LNCaP clone FGC (cell line): ENCODE data around the gene KRTAP9-2.
"Not testable (repeated sequence)": the region's sequence is repeated elsewhere in the genome, so short reads cannot be mapped to it uniquely, and the experiment has no call there.

Experiments
- DNase-seq: peaks from one replicate; pipeline ENCODE4 v3.0.0-alpha.2; 2011; ENCODE audit warnings: low read depth
- H3K4me3 ChIP-seq: 2 replicates; pipeline ENCODE4 v1.5.1; 2011; ENCODE audit warnings: mild to moderate bottlenecking, low read depth, low read length, control low read depth
- TF ChIP-seq, protein P1 (sequence below): IDR thresholded peaks from 2 replicates; pipeline ENCODE4 v1.5.1; 2012; ENCODE audit warnings: mild to moderate bottlenecking; ENCODE audit not compliant: control insufficient read depth, insufficient read depth; ENCODE audit errors: extremely low read depth

KRTAP9-2 gene

DNA sequence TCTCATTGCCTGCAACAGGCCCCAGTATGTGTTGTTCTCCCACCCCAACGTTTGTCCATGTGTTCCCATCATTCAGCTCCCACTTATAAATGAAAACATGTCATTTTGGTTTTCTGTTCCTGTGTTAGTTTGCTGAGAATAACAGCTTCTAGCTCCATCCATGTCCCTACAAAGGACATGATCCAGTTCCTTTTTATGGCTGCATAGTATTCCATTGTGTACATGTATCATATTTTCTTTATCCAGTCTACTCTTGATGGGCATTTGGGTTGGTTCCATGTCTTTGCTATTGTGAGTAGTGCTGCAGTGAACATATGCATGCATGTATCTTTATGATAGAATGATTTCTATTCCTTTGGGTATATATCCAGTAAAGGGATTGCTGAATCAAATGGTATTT lies 10.8 kb upstream of the KRTAP9-2 start:
- DNase-seq = no peak
- TF ChIP-seq, protein P1, sequence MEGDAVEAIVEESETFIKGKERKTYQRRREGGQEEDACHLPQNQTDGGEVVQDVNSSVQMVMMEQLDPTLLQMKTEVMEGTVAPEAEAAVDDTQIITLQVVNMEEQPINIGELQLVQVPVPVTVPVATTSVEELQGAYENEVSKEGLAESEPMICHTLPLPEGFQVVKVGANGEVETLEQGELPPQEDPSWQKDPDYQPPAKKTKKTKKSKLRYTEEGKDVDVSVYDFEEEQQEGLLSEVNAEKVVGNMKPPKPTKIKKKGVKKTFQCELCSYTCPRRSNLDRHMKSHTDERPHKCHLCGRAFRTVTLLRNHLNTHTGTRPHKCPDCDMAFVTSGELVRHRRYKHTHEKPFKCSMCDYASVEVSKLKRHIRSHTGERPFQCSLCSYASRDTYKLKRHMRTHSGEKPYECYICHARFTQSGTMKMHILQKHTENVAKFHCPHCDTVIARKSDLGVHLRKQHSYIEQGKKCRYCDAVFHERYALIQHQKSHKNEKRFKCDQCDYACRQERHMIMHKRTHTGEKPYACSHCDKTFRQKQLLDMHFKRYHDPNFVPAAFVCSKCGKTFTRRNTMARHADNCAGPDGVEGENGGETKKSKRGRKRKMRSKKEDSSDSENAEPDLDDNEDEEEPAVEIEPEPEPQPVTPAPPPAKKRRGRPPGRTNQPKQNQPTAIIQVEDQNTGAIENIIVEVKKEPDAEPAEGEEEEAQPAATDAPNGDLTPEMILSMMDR = no peak
- H3K4me3 ChIP-seq = no peak overlapping the region

DNA sequence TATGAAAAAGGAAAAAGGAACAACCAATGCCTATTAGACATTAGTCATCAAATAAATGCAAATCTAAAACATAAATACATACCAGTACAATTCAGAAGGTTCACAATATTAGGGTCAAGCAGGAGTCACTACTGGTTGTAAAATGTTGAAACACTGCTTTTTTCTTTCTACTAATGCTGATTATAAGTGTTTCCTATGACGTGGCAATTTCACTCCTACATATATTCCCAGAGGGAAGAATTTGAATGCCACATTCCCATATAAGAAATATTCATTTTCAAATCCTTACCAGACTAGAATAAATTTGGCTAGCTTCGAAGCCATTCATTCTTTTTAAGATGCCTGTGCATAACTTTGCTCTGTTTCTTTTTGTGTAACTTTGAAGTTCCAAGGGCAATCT lies 2.6 kb upstream of the KRTAP9-2 start:
- TF ChIP-seq, protein P1 = no peak
- no peak overlapping the region for H3K4me3 ChIP-seq
- DNase-seq = no peak

DNA sequence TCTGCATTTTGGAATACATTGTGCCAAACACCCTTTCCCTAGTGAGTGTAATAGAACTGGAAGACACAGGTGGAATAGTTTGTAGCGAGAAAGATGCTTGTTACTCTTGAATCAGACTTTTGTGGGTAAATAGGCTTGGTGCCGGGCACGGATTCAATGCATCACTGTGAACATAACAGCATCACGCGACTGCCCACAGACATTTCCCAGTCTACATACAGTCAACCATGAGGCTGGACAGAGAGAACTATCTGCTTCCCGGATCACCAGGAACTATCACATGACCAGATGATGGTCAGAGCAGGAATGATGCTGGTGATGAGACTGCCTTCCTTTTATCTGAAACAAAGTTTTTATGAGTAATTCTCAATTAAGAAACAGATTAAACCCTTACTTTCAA lies 397 bp upstream of the KRTAP9-2 start:
- no peak for DNase-seq
- TF ChIP-seq, protein P1 = no peak
- H3K4me3 ChIP-seq = no peak overlapping the region

DNA sequence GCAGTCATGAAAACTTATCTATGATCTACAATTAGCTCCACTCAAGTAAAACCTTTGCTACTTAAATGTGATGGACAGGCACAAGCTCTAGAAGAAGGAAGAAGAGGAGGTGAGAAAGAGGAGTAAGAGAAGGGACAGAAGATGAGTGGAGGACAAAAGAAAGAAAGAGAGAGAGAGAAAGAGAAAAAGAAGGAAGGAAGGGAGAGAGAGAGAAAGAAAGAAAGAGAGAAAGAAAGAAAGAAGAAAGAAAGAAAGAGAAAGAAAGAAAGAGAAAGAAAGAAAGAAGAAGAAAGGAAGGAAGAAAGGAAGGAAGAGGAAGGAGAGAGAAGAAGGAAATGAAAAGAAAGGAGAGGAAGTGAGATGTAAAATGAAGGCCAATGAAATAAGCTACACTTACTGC lies 3.6 kb downstream of the KRTAP9-2 start:
- DNase-seq = no peak
- H3K4me3 ChIP-seq = no peak overlapping the region
- TF ChIP-seq, protein P1 = no peak

DNA sequence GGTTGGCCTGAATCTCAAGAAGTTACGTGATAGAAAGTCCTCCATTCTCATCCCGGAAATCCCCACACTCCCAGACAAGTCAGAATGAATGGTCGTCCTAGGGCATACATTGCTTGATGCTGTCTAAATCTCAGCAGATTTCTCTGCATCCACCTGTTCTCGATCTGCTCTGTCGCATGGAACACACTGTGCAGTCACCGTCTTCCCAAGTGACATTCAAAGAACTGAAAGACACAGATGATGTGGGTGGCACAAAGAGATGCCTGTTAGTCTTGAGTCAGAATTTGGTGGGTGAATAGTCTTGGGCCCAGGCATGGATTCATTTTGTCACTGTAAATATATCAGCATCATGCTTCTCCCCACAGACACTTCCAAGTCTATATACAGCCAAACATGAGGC lies 5.3 kb downstream of the KRTAP9-2 start:
- no peak for DNase-seq
- H3K4me3 ChIP-seq = no peak overlapping the region
- TF ChIP-seq, protein P1 = no peak

DNA sequence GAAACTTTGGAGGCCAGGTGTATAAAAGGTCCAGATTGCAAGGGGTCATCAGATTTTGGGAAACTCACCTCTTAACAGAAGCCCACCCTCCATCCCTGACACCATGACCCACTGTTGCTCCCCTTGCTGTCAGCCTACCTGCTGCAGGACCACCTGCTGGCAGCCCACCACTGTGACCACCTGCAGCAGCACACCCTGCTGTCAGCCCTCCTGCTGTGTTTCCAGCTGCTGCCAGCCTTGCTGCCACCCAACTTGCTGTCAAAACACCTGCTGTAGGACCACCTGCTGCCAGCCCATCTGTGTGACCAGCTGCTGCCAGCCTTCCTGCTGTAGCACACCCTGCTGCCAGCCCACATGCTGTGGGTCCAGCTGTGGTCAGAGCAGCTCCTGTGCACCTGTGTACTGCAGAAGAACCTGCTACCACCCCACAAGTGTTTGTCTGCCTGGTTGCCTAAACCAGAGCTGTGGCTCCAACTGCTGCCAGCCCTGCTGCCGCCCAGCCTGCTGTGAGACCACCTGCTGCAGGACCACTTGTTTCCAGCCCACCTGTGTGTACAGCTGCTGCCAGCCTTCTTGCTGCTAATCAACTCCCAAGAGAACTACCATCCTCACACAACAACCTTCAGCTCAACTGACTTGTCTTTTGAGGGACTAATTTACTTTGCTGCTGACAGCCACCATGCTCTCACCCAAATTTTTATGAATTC lies 6.1 kb downstream of the KRTAP9-2 start, which contains the start of gene KRTAP9-3:
Gene KRTAP9-3, plus strand, starts transcription at position 51 of the 707 bp plus-strand sequence. Its CDS starts 53 bp downstream, at position 104.
- DNase-seq, H3K4me3 ChIP-seq: not testable (repeated sequence)

DNA sequence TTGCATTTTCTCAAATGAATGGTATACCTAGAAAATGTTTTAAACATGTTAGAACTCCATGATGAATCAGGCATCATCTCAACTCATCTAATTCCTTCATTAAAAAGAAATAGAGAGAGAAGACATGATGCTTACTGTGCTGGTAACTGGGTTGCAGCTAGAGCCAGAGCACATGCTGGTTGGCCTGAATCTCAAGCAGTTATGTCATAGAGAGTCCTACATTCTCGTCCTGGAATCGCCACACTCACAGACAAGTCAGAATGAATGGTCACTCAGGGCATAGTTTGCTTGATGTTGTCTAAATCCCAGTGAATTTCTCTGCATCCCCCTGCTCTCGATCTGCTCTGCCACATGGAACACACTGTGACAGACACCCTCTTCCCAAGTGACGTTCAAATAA lies 10.7 kb downstream of the KRTAP9-2 start:
- not testable (repeated sequence) for DNase-seq, H3K4me3 ChIP-seq

DNA sequence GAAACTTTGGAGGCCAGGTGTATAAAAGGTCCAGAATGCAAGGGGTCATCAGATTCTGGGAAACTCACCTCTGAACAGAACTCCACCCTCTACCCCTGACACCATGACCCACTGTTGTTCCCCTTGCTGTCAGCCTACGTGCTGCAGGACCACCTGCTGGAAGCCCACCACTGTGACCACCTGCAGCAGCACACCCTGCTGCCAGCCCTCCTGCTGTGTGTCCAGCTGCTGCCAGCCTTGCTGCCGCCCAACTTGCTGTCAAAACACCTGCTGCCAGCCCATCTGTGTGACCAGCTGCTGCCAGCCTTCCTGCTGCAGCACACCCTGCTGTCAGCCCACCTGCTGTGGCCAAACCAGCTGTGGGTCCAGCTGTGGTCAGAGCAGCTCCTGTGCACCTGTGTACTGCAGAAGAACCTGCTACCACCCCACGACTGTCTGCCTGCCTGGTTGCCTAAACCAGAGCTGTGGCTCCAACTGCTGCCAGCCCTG lies 11.5 kb downstream of the KRTAP9-2 start, which contains the start of gene KRTAP9-8:
Gene KRTAP9-8, plus strand, starts transcription at position 51 of the 489 bp plus-strand sequence. Its CDS starts 53 bp downstream, at position 104.
- not testable (repeated sequence) for H3K4me3 ChIP-seq, DNase-seq

DNA sequence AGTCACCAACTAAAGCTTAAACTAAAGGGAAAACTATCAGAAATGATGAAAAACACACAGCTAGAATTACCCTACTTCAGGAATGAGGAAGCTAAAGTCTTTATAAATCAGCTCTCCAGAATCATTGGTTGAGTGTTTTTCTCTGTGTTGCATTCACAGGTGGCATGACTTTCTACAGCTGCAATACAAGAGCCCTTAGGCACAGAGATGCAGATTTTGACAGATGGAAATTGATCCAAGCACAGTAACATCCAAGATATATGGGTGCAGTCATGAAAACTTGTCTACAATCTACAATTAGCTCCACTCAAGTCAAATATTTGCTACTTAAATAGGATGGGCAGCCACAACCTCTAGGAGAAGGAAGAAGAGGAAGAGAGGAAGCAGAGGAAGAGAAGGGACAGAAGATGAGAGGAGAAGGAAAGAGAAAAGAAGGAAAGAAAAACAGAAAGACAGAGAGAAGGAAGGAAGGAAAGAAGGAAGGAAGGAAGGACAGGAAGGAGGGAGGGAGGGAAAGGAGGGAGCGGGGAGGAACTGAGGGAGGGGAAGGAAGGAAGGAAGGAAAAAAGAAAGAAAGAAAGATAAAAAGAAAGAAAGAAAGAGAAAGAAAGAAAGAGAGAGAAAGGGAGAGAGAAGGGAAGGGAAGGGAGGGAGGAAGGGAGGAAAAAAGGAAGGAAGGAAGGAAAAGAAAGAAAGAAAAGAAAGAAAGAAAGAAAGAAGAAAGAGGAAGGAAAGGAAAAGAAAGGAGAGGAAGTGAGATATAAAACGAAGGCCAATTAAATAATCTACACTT lies 20.7 kb downstream of the KRTAP9-2 start:
- not testable (repeated sequence) for H3K4me3 ChIP-seq, DNase-seq

DNA sequence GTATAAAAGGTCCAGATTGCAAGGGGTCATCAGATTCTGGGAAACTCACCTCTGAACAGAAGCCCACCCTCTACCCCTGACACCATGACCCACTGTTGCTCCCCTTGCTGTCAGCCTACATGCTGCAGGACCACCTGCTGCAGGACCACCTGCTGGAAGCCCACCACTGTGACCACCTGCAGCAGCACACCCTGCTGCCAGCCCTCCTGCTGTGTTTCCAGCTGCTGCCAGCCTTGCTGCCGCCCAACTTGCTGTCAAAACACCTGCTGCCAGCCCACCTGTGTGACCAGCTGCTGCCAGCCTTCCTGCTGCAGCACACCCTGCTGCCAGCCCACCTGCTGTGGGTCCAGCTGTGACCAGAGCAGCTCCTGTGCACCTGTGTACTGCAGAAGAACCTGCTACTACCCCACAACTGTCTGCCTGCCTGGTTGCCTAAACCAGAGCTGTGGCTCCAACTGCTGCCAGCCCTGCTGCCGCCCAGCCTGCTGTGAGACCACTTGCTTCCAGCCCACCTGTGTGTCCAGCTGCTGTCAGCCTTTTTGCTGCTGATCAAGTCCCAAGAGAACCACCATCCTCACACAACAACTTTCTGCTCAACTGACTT lies 23.3 kb downstream of the KRTAP9-2 start, which contains the start of gene KRTAP9-4:
Gene KRTAP9-4, plus strand, starts transcription at position 51 of the 604 bp plus-strand sequence. Its CDS starts 34 bp downstream, at position 85.
- H3K4me3 ChIP-seq = not testable (repeated sequence)

More for the DNA sequence above, 23.3 kb downstream of the KRTAP9-2 start, which contains the start of gene KRTAP9-4:
- not testable (repeated sequence) for DNase-seq
